HCT116 (cell line): ENCODE results near the gene MYRF. TPM values are rescaled to one million over a fixed set of nuclear protein-coding genes. Genes with fewer than 3 reads are reported as not detected.

ENCODE experiments used
- ATAC-seq: fragments of 200-7000 bp; cut with Tn5 transposase; 2 replicates; pipeline ENCODE4 v1.9.1; 2020; ENCODE audit warnings: mild to moderate bottlenecking, moderate library complexity
- BruUV-seq: library from RNA; stranded (reverse); fragments of 400-500 nt; replicated peaks from 2 replicates; lab custom pipeline; 2021; lab: Mats Ljungman, UMichigan
- CTCF ChIA-PET: fragments of 300-600 bp; sonication (Branson Sonifier 250); formaldehyde crosslinking; loops from one replicate; lab custom pipeline; 2021; ENCODE audit warnings: antibody characterized with exemption; lab: Charles Lee
- POLR2A ChIA-PET: fragments of 300-600, 350-600 bp; sonication (Branson Sonifier 250); formaldehyde crosslinking; loops from one replicate; lab custom pipeline; 2021; ENCODE audit warnings: antibody characterized with exemption; lab: Charles Lee
- RAD21 ChIA-PET, 2 experiments: fragments of 300-600 bp; sonication (Branson Sonifier 250); formaldehyde crosslinking; loops; one replicate each; lab custom pipeline; 2023; ENCODE audit warnings: low total read pairs in 2 of 2; ENCODE audit not compliant: uncharacterized antibody in 2 of 2, unreplicated experiment in 2 of 2, low non-redundant PET in 1 of 2; lab: Charles Lee
- DNase-seq: peaks from one replicate; pipeline ENCODE4 v3.0.0-alpha.2; 2010; ENCODE audit warnings: low read depth, low spot score
- H2AFZ ChIP-seq: fragments of 200-600 bp; shearing (Covaris generic), sonication (generic); 2 replicates; pipeline ENCODE4 v1.6.1; 2017; ENCODE audit warnings: low read depth, mixed run types, mixed read lengths, antibody characterized with exemption, low read length; ENCODE audit not compliant: poor library complexity, severe bottlenecking
- H3K27ac ChIP-seq: 2 replicates; pipeline ENCODE4 v1.5.1; 2012; ENCODE audit warnings: low read depth, low read length
- H3K27me3 ChIP-seq: fragments of 200-600 bp; sonication (generic); 2 replicates; pipeline ENCODE4 v1.6.1; 2016; ENCODE audit warnings: mixed run types, low read length, mixed read lengths; ENCODE audit not compliant: insufficient read depth
- H3K36me3 ChIP-seq, 2 experiments: fragments of 200-500 bp in 1 of 2; fragments of 200-600 bp in 1 of 2; sonication (Bioruptor generic) in 1 of 2; sonication (generic) in 1 of 2; 2 replicates each; pipeline versions ENCODE4 v1.5.1 to v1.6.1; 2014 to 2016; ENCODE audit warnings: low read length in 2 of 2, inconsistent platforms in 1 of 2, mixed read lengths in 1 of 2, mixed run types in 1 of 2; ENCODE audit not compliant: insufficient read depth in 2 of 2, control insufficient read depth in 1 of 2
- H3K4me1 ChIP-seq, 2 experiments: fragments of 200-600 bp in 1 of 2; sonication (generic) in 1 of 2; 2 replicates each; pipeline versions ENCODE4 v1.5.1 to v1.6.1; 2012 to 2017; ENCODE audit warnings: low read length in 2 of 2, inconsistent platforms in 1 of 2, mild to moderate bottlenecking in 1 of 2, mixed read lengths in 1 of 2, mixed run types in 1 of 2, moderate library complexity in 1 of 2; ENCODE audit not compliant: insufficient read depth in 2 of 2, control insufficient read depth in 1 of 2
- H3K4me2 ChIP-seq: fragments of 200-600 bp; sonication (generic); 2 replicates; pipeline ENCODE4 v1.6.1; 2017; ENCODE audit warnings: mixed run types, low read length, mixed read lengths
- H3K4me3 ChIP-seq, 2 experiments: fragments of 200-600 bp in 1 of 2; sonication (generic) in 1 of 2; replicated peaks in 1 of 2; 2 replicates each; pipeline ENCODE4 v1.5.1; 2011 to 2016; ENCODE audit warnings: low read length in 2 of 2, control low read depth in 1 of 2, low read depth in 1 of 2, mild to moderate bottlenecking in 1 of 2, mixed read lengths in 1 of 2, mixed run types in 1 of 2
- H3K79me2 ChIP-seq: fragments of 200-600 bp; sonication (generic); 2 replicates; pipeline ENCODE4 v1.6.1; 2017; ENCODE audit warnings: mild to moderate bottlenecking, mixed run types, low read length, moderate library complexity, mixed read lengths; ENCODE audit not compliant: insufficient read depth
- H3K9ac ChIP-seq: fragments of 200-600 bp; sonication (generic); 2 replicates; pipeline ENCODE4 v1.6.1; 2016; ENCODE audit warnings: low read length, mixed read lengths
- H3K9me2 ChIP-seq: fragments of 200-600 bp; sonication (generic), shearing (Covaris generic); 2 replicates; pipeline ENCODE4 v1.6.1; 2017; ENCODE audit warnings: mixed run types, mild to moderate bottlenecking, moderate library complexity; ENCODE audit not compliant: insufficient read depth
- H3K9me3 ChIP-seq, 2 experiments: fragments of 200-500 bp in 1 of 2; fragments of 200-600 bp in 1 of 2; sonication (Bioruptor generic) in 1 of 2; sonication (generic) in 1 of 2; 2 replicates each; pipeline ENCODE4 v1.6.1; 2014 to 2017; ENCODE audit warnings: low read length in 2 of 2, mixed read lengths in 2 of 2, inconsistent platforms in 1 of 2, low read depth in 1 of 2, mild to moderate bottlenecking in 1 of 2, mixed run types in 1 of 2, moderate library complexity in 1 of 2; ENCODE audit not compliant: control insufficient read depth in 1 of 2, insufficient read depth in 1 of 2
- H4K20me1 ChIP-seq: fragments of 200-600 bp; sonication (generic), shearing (Covaris generic); 2 replicates; pipeline ENCODE4 v1.6.1; 2017; ENCODE audit warnings: mixed run types, mild to moderate bottlenecking, moderate library complexity; ENCODE audit not compliant: insufficient read depth
- EGR1 ChIP-seq: IDR thresholded peaks from 2 replicates; pipeline ENCODE4 v1.6.1; 2012; ENCODE audit warnings: low read depth
- EZH2 ChIP-seq: fragments of 200-600 bp; sonication (generic); IDR thresholded peaks from 2 replicates; pipeline ENCODE4 v1.6.1; 2017; ENCODE audit warnings: antibody characterized with exemption, mixed run types
- JUND ChIP-seq: IDR thresholded peaks from 2 replicates; pipeline ENCODE4 v1.6.1; 2012
- POLR2A ChIP-seq: IDR thresholded peaks from 2 replicates; pipeline ENCODE4 v1.7.0; 2011; ENCODE audit warnings: borderline replicate concordance; ENCODE audit not compliant: insufficient read depth, insufficient read length; ENCODE audit errors: extremely low read depth
- SP1 ChIP-seq: IDR thresholded peaks from 2 replicates; pipeline ENCODE4 v1.6.1; 2012; ENCODE audit warnings: low read depth
- TCF7L2 ChIP-seq: IDR thresholded peaks from 2 replicates; pipeline ENCODE4 v1.7.0; 2011; ENCODE audit warnings: borderline replicate concordance, inconsistent platforms; ENCODE audit not compliant: insufficient read depth, insufficient read length; ENCODE audit errors: extremely low read depth
- ZFX ChIP-seq: fragments of 450-650 bp; IDR thresholded peaks from 2 replicates; pipeline ENCODE4 v1.6.1; 2017
- intact Hi-C: fragments of 100-400 bp; cut with micrococcal nuclease; formaldehyde crosslinking; loops from 2 replicates; pipeline ENCODE4 v1.10.0; 2022
- total RNA-seq: library from RNA; stranded (reverse); gene quantifications from one replicate; pipeline ENCODE4 v1.2.1, GENCODE V29; 2021; ENCODE audit not compliant: unreplicated experiment
- TF ChIP-seq, protein P1 (sequence below): IDR thresholded peaks from 2 replicates; pipeline ENCODE4 v1.6.1; 2011; ENCODE audit warnings: mild to moderate bottlenecking, low read length, moderate library complexity; ENCODE audit not compliant: insufficient replicate concordance; ENCODE audit errors: extremely low read depth

MYRF gene
- total RNA-seq, 1 experiment from 2014 or later: 52.3 TPM

GRCh38 chr11:61762223-61762615 is 9.8 kb downstream of the MYRF start:
- no peak overlapping the region for H3K27ac ChIP-seq
- peaks cover 18 to 51% of the 10 kb centered on the region in 2 experiments for H3K4me1 ChIP-seq
- peak overlapping the region; percentile 54 for H3K4me2 ChIP-seq
- TF ChIP-seq, protein P1, sequence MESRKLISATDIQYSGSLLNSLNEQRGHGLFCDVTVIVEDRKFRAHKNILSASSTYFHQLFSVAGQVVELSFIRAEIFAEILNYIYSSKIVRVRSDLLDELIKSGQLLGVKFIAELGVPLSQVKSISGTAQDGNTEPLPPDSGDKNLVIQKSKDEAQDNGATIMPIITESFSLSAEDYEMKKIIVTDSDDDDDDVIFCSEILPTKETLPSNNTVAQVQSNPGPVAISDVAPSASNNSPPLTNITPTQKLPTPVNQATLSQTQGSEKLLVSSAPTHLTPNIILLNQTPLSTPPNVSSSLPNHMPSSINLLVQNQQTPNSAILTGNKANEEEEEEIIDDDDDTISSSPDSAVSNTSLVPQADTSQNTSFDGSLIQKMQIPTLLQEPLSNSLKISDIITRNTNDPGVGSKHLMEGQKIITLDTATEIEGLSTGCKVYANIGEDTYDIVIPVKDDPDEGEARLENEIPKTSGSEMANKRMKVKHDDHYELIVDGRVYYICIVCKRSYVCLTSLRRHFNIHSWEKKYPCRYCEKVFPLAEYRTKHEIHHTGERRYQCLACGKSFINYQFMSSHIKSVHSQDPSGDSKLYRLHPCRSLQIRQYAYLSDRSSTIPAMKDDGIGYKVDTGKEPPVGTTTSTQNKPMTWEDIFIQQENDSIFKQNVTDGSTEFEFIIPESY: no peak
- TF ChIP-seq EGR1: no peak
- no peak overlapping the region for H2AFZ ChIP-seq
- H3K79me2 ChIP-seq: peaks cover 33% of the 10 kb centered on the region; the same call in 1 of the 2 replicates
- H4K20me1 ChIP-seq: no peaks in the 10 kb centered on the region
- ATAC-seq (no peak), DNase-seq (no peak)
- no peak overlapping the region for H3K9ac ChIP-seq
- no peaks in the 10 kb centered on the region for H3K9me2 ChIP-seq
- RAD21 ChIA-PET: no interaction called here
- no peaks in the 10 kb centered on the region for H3K36me3 ChIP-seq
- no peaks in the 10 kb centered on the region for H3K27me3 ChIP-seq
- POLR2A ChIA-PET: no interaction called here
- no TSS peak for BruUV-seq
- CTCF ChIA-PET: interaction anchor here (0.8 to 1.6 kb wide), 5 partner anchors 11 to 137 kb away, joined by 3 to 4 read pairs (median 3); no protein-coding TSS in a partner anchor
- H3K4me3 ChIP-seq: no peak overlapping the region
- intact Hi-C loops: no loop called here
- H3K9me3 ChIP-seq: no peaks in the 10 kb centered on the region

DNA sequence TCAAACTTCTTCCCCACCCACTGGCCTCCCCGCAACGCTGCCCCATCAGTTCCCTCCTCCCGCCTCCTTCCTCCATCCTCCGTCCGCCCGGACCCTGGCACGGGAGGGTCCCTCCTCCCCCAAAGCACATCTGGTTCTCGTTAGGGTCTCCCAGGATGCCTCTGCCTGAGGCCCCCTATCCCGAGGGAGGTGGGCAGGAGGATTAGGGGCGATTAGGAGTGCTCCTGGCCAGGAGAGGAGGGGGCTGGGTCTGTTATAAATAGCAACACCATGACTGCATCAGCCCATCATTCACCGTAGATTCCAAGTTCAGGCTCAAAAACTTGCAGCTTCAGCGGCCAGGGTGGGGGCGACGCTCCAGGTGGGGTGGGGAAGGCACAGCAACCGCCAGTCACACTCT is 10.4 kb downstream of the MYRF start:
- H3K79me2 ChIP-seq: peaks cover 27% of the 10 kb centered on the region; the same call in 1 of the 2 replicates
- H4K20me1 ChIP-seq: no peaks in the 10 kb centered on the region
- peaks cover 12 to 45% of the 10 kb centered on the region in 2 experiments for H3K4me1 ChIP-seq
- no peak for TF ChIP-seq SP1
- no peak for TF ChIP-seq ZFX
- TF ChIP-seq EZH2: no peak
- TF ChIP-seq POLR2A: no peak
- no peak for TF ChIP-seq JUND
- no peak for TF ChIP-seq TCF7L2
- TF ChIP-seq, all 23 proteins: peak for 0
- intact Hi-C loops: no loop called here
- Histone ChIP-seq H2AFZ (no peak overlapping the region), H3K9me2 (no peaks in the 10 kb centered on the region), H3K36me3 (no peaks in the 10 kb centered on the region), H3K4me3 (no peak overlapping the region), H3K27me3 (no peaks in the 10 kb centered on the region), H3K4me2 (no peak overlapping the region), H3K9ac (no peak overlapping the region), H3K9me3 (no peaks in the 10 kb centered on the region), H3K27ac (no peak overlapping the region)
- ATAC-seq (no peak), DNase-seq (no peak)
- ChIA-PET CTCF (interaction anchor here (1.4 to 1.6 kb wide), 2 partner anchors 13 to 15 kb away, joined by 4 read pairs; no protein-coding TSS in a partner anchor), POLR2A (no interaction called here), RAD21 (no interaction called here)
- no TSS peak for BruUV-seq
